ENCODE measurements around the gene MUC5B.

DNA sequence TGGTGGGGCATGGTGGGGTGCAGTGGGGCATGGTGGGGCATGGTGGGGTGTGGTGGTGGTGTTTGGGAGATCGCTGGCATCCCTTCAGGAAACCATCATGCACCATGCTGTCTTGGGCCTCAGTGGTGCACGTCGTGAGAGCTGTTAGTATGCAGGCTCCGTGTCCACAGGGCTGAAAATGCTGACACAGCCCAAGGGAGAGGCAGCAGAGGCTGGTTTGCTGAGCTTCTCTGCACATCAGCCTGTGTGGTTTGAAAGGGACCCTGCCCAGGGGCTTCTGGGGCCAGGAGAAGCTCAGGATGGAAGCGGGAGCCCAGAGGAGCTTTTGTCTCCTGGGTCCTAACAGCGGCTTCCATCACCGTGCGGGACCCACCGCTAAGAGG is 30.2 kb downstream of the MUC5B start:
- TF ChIP-seq POLR2A (IDR thresholded peaks at IDR 0.05) (no peak), EP300 (IDR thresholded peaks at IDR 0.05) (no peak)
- TF ChIP-seq, protein P1, sequence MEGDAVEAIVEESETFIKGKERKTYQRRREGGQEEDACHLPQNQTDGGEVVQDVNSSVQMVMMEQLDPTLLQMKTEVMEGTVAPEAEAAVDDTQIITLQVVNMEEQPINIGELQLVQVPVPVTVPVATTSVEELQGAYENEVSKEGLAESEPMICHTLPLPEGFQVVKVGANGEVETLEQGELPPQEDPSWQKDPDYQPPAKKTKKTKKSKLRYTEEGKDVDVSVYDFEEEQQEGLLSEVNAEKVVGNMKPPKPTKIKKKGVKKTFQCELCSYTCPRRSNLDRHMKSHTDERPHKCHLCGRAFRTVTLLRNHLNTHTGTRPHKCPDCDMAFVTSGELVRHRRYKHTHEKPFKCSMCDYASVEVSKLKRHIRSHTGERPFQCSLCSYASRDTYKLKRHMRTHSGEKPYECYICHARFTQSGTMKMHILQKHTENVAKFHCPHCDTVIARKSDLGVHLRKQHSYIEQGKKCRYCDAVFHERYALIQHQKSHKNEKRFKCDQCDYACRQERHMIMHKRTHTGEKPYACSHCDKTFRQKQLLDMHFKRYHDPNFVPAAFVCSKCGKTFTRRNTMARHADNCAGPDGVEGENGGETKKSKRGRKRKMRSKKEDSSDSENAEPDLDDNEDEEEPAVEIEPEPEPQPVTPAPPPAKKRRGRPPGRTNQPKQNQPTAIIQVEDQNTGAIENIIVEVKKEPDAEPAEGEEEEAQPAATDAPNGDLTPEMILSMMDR (IDR thresholded peaks at IDR 0.05) = no peak

Data from ovary (tissue), 3 donors.